Right ventricle myocardium inferior (tissue), 1 donor: ENCODE measurements around the gene LRRC4C. TPM values are rescaled to one million over a fixed set of nuclear protein-coding genes. Genes with fewer than 3 reads are reported as not detected.

Experiments
- ATAC-seq: fragments of 200-7000 bp; cut with Tn5 transposase; one replicate; pipeline ENCODE4 v1.9.1; 2020; ENCODE audit warnings: mild to moderate bottlenecking, moderate library complexity
- DNase-seq: peaks from one replicate; pipeline ENCODE4 v3.0.0; 2021; ENCODE audit errors: missing footprints
- intact Hi-C: fragments of 100-400 bp; cut with DNase I; formaldehyde crosslinking; loops from one replicate; pipeline ENCODE4 v1.11.0; 2022
- total RNA-seq: library from RNA; stranded (reverse); fragmentation: NEBNext Ultra II Directional; extraction: Animal tissue kit (Norgen Biotek cat#: 25700); gene quantifications from one replicate; pipeline ENCODE4 v1.2.1, GENCODE V29; 2021
- donor health status: DM: no; HTN: yes; CAD: no; lungs with severe emphysema.

Gene LRRC4C
- total RNA-seq, 1 donor from 2014 or later: 1.0 TPM

GRCh38 chr11:40315122-40315521 lies 1144.3 kb downstream of the LRRC4C start:
- ATAC-seq: no peak
- DNase-seq: no peak
- intact Hi-C loops: no loop called here

GRCh38 chr11:40314327-40314726 lies 1145.1 kb downstream of the LRRC4C start:
- intact Hi-C loops: no loop called here
- DNase-seq (no peak), ATAC-seq (no peak)

- DNase-seq (no peak), ATAC-seq (no peak)
- intact Hi-C loops: no loop called here
These were observed 1152.4 kb downstream of the LRRC4C start for GRCh38 chr11:40306938-40307548.

- no peak for DNase-seq
- ATAC-seq: no peak
- intact Hi-C loops: no loop called here
These were observed 1156.8 kb downstream of the LRRC4C start for GRCh38 chr11:40302669-40303068.

GRCh38 chr11:40295466-40295865 lies 1164.0 kb downstream of the LRRC4C start:
- intact Hi-C loops: no loop called here
- ATAC-seq: no peak
- no peak for DNase-seq

- intact Hi-C loops: no loop called here
- ATAC-seq (no peak), DNase-seq (no peak)
These were observed 1164.7 kb downstream of the LRRC4C start for GRCh38 chr11:40294741-40295140.

GRCh38 chr11:40294349-40294735 lies 1165.1 kb downstream of the LRRC4C start:
- no peak for ATAC-seq
- intact Hi-C loops: no loop called here
- no peak for DNase-seq

GRCh38 chr11:40293655-40294348 lies 1165.7 kb downstream of the LRRC4C start:
- DNase-seq (peak; percentile 74), ATAC-seq (peak; percentile 90)
- intact Hi-C loops: no loop called here

- intact Hi-C loops: no loop called here
- ATAC-seq (no peak), DNase-seq (no peak)
These were observed 1166.5 kb downstream of the LRRC4C start for GRCh38 chr11:40292721-40293508.

- no peak for DNase-seq
- no peak for ATAC-seq
- intact Hi-C loops: no loop called here
These were observed 1167.7 kb downstream of the LRRC4C start for GRCh38 chr11:40291741-40292140.

GRCh38 chr11:40291329-40291728 lies 1168.1 kb downstream of the LRRC4C start:
- intact Hi-C loops: no loop called here
- no peak for DNase-seq
- ATAC-seq: no peak

GRCh38 chr11:40290171-40290631 lies 1169.3 kb downstream of the LRRC4C start:
- ATAC-seq: no peak
- no peak for DNase-seq
- intact Hi-C loops: no loop called here

GRCh38 chr11:40289370-40289769 lies 1170.1 kb downstream of the LRRC4C start:
- no peak for DNase-seq
- ATAC-seq: no peak
- intact Hi-C loops: no loop called here

GRCh38 chr11:40287916-40288803 lies 1171.3 kb downstream of the LRRC4C start:
- intact Hi-C loops: no loop called here
- DNase-seq (no peak), ATAC-seq (no peak)

- ATAC-seq (no peak), DNase-seq (no peak)
- intact Hi-C loops: no loop called here
These were observed 1173.3 kb downstream of the LRRC4C start for GRCh38 chr11:40286137-40286536.

- intact Hi-C loops: no loop called here
These were observed 1173.9 kb downstream of the LRRC4C start for GRCh38 chr11:40285558-40285957.

GRCh38 chr11:40281052-40281580 lies 1178.3 kb downstream of the LRRC4C start:
- ATAC-seq: peak; percentile 76
- intact Hi-C loops: no loop called here
- no peak for DNase-seq

More at GRCh38 chr11:40285558-40285957, 1173.9 kb downstream of the LRRC4C start:
- DNase-seq (no peak), ATAC-seq (no peak)

GRCh38 chr11:40280159-40281051 lies 1179.0 kb downstream of the LRRC4C start:
- DNase-seq (peak; percentile 65), ATAC-seq (peak; percentile 80)
- intact Hi-C loops: no loop called here
